Mucosa of stomach (tissue), 1 donor: ENCODE results near the gene STAM.

Experiments
- H3K27me3 ChIP-seq: one replicate; pipeline ENCODE4 v1.7.0; 2013; ENCODE audit warnings: mild to moderate bottlenecking, low read length; ENCODE audit not compliant: control insufficient read depth, insufficient read depth
- H3K36me3 ChIP-seq: one replicate; pipeline ENCODE4 v1.7.0; 2013; ENCODE audit warnings: low read length; ENCODE audit not compliant: control insufficient read depth, insufficient read depth
- H3K4me1 ChIP-seq: one replicate; pipeline ENCODE4 v1.7.0; 2013; ENCODE audit warnings: mild to moderate bottlenecking, low read length; ENCODE audit not compliant: control insufficient read depth, insufficient read depth
- H3K4me3 ChIP-seq: one replicate; pipeline ENCODE4 v1.7.0; 2013; ENCODE audit warnings: low read length
- H3K9ac ChIP-seq: one replicate; pipeline ENCODE4 v1.7.0; 2013; ENCODE audit warnings: mild to moderate bottlenecking, low read length, moderate library complexity
- H3K9me3 ChIP-seq: one replicate; pipeline ENCODE4 v1.7.0; 2013; ENCODE audit warnings: mild to moderate bottlenecking, low read length, moderate library complexity; ENCODE audit not compliant: control insufficient read depth
- donor health status: Pancreatic carcinoma.

STAM gene

DNA sequence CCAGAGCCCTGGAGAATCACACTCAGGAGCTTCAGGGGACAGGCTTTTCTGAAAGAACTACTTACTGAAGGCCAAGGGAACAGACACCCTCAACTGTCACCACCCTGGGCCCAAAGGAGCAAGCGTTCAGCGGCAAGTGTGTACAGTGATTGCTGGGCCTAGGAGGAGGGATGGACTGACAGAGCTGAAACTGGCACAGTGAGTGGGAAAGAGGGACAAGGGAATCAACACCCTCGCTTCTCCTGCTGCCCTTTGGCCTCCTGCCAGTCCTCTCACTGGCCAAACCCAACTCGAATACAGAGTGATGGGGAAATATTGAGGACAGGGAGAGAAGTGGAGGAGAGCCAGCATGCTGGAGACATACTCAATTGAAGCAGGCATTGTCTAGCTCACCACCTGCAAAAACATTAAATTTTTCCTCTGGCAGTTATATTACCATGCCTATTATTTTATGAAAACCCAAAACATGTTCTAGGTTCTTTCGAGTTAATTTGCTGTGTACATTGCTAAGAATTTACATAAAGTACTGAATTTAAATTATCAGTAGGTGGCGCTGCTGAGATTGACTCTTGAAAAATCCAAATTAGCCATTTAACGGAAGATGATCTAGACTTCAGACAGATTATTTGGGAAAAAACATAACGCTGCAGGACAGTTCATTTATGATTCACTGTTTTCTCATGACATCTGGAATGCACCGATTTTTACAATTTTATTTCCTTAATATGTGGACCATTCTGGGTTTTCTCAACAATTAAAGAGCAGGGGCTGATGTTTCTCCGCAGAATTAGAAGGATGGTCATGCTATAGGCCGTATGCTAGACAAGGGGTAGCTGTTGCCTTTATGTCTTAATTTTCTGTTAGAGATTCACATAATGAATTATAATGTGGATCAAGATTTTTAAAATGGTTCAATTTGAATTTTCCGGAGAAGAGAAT lies 93.3 kb downstream of the STAM start:
- Histone ChIP-seq H3K4me1 (no peaks in the 10 kb centered on the region), H3K9ac (no peak overlapping the region), H3K27me3 (no peaks in the 10 kb centered on the region)

DNA sequence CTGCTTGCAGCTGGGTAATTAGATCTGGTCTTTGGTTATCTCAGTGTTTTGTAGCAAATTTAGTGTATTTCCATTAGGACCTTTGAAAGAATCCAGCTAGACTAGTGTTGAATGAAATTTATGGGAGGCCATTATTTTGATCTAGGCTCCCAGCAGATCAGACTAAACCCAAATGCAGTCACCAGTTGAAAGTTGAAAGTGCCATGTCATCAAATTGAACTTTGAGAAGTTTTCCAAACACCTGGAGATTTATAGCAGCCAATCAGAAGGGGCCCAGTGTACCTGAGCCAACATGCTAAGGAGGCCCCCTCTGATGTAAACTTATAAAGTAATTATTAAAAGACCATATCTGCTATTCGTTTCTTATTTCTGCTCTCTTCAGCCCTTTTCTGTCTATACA lies 96.7 kb downstream of the STAM start:
- H3K9me3 ChIP-seq, result no peaks in the 10 kb centered on the region
- H3K27me3 ChIP-seq, result no peaks in the 10 kb centered on the region
- no peaks in the 10 kb centered on the region for H3K4me1 ChIP-seq
- H3K9ac ChIP-seq, result no peak overlapping the region
- H3K36me3 ChIP-seq, result no peaks in the 10 kb centered on the region
- H3K4me3 ChIP-seq, result no peak overlapping the region

More for the DNA sequence above, 93.3 kb downstream of the STAM start:
- Histone ChIP-seq H3K36me3 (no peaks in the 10 kb centered on the region), H3K9me3 (no peaks in the 10 kb centered on the region), H3K4me3 (no peak overlapping the region)

DNA sequence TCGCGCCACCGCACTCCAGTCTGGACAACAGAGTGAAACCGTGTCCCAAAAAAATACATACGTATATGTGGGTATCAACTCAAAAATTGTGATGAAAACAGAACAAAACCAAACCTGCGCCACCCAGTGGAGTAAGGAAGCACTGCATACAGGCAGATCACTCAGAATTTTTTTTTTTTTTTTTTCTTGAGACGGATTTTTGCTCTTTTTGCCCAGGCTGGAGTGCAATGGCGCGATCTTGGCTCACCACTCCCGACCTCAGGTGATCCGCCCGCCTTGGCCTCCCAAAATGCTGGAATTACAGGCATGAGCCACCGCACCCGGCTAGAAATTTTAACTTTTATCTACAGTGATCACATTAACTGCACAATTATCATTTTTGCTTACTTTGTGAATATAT lies 99.0 kb downstream of the STAM start:
- Histone ChIP-seq H3K4me3 (no peak overlapping the region), H3K4me1 (peaks cover 4% of the 10 kb centered on the region), H3K36me3 (no peaks in the 10 kb centered on the region), H3K9me3 (no peaks in the 10 kb centered on the region), H3K27me3 (no peaks in the 10 kb centered on the region), H3K9ac (no peak overlapping the region)

DNA sequence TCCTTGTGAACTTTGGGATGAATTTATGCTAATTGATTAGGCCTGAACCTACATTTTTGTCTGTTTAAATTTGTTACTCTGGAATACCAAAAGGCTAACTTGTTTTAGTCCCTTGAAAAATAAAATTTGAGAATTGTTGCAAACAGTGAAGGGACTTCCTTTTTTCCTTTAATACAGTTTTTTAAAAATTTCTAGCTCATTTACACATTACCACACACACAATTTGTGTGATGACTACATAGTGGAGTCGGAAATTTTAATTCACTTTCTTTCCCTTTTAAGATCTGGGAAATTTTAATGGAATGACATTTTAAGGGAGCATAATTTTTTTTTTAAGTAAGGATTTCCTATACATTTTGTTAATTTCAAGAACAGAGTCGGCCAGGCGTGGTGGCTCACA lies 99.5 kb downstream of the STAM start:
- Histone ChIP-seq H3K4me3 (no peak overlapping the region), H3K9ac (no peak overlapping the region), H3K27me3 (no peaks in the 10 kb centered on the region), H3K4me1 (peaks cover 7% of the 10 kb centered on the region), H3K36me3 (no peaks in the 10 kb centered on the region), H3K9me3 (no peaks in the 10 kb centered on the region)

DNA sequence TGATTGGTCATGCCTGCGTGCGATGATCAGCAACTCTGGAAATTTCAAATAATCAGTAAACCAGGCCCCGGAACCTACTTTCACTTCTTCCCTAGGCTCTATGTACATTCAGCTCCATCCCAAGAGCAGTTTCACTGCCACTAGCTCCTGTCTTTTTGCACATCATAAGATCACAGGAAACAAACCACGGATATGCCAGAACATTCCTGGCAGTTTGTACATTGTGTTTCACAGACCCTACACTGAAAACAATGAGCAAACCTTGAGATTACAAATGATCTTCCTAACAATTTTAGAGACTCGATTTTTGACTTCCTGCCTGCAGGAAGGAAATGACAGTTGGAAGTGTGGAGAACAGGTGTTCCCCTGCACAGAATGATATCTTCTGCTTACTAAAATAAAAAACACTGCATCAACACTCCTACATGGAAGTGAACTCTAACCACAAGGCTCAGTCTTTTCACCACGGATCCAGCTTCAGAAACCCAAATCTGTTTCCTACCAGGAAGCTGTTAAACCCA lies 100.5 kb downstream of the STAM start:
- Histone ChIP-seq H3K36me3 (no peaks in the 10 kb centered on the region), H3K27me3 (no peaks in the 10 kb centered on the region), H3K9me3 (no peaks in the 10 kb centered on the region), H3K4me1 (peaks cover 7% of the 10 kb centered on the region), H3K4me3 (no peak overlapping the region), H3K9ac (no peak overlapping the region)

DNA sequence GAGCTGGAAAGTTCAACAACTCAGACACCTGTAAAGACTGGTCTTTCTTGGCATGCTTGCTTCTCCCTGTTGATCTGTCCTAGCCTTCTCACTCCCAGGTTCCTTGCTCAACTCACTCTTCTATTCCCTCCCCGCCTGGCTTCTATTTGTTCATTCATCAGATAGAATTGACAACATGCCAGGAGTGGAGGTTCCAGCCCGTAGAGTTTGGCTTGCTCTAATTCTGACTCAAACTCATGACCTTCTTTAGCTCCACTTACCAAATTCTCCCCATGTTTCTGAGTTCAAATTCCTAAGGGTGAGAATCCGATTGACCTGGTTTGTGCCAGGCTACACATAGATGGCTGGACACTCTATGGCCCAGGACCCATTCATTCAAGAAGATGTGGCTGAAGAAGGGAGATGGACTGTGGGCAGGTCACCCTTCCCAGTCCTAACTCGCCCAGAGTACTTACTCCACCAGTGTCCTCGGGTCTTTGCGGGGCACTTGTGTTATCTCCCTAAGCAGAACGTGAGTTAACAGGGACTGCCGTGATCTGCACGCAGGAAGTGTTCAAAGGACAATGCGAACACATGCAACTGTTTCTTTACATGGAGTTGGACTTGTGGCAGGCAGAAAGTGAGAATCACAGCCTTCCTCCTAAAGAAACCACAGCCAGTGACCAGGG lies 104.1 kb downstream of the STAM start:
- H3K36me3 ChIP-seq, result no peaks in the 10 kb centered on the region
- peaks cover 7% of the 10 kb centered on the region for H3K4me1 ChIP-seq
- no peaks in the 10 kb centered on the region for H3K27me3 ChIP-seq

DNA sequence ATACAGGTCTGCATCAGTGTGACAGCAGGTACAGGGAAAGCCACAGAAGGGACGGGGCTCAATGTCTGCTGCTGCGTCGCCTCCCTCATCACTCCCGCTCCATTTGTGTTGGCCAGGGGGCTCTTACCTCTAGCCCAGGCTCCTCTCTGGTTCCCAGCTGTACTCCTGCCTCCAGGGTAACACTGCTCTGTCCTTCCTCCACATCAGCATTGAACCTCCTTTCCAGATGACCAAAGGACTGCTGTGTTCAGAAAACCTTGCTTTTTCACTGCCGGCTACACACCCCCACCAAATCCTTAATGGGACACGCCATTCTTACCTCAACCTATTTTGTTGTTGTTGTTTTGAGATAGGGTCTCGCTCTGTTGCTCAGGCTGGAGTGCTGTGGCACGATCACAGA lies 105.9 kb downstream of the STAM start:
- H3K9me3 ChIP-seq, result no peaks in the 10 kb centered on the region

More for the DNA sequence above, 104.1 kb downstream of the STAM start:
- Histone ChIP-seq H3K9me3 (no peaks in the 10 kb centered on the region), H3K4me3 (no peak overlapping the region), H3K9ac (no peak overlapping the region)

DNA sequence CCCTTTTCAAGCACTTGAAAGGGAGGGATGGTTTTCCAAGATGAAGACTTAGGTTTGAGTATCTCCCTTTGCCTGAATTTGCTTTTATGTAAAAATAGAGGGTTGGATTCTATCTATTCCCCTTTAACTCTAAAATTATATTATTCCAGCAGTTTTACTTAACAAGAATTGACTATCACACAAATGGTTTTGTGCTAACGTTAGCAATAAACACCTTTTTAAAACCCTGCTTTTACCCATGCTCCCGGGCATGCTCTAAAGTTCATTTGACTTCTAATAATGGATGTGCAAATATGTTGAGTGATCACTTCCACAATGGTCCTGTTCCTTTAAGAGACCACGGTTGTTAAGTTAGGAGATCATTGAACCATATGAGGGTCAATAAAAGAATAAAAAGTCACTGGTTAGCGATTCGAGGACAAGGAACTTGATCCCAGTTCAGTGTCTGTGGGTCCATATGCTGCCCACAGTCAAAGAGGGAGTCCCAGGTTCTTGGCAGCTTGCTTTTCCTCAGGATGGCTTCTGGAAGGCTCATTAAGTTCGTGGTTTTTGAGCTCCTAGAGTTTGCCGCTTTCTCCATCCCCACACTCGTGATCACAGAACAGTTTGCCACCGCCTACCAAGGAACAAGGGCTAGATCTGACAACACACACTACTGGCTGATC lies 108.0 kb downstream of the STAM start, which contains the start of gene TMEM236:
TMEM236 (plus strand) TSS at position 421 of the 665 bp plus-strand sequence; CDS start at position 516, 95 bp downstream.
- no peaks in the 10 kb centered on the region for H3K9me3 ChIP-seq
- no peak within 1 kb of the TSS for H3K9ac ChIP-seq
- H3K27me3 ChIP-seq, result no peaks in the 10 kb centered on the region
- H3K4me3 ChIP-seq, result no peak within 1 kb of the TSS
- H3K4me1 ChIP-seq, result peaks cover 12% of the 10 kb centered on the region
- no peaks in the 10 kb centered on the region for H3K36me3 ChIP-seq

More for the DNA sequence above, 105.9 kb downstream of the STAM start:
- Histone ChIP-seq H3K4me3 (no peak overlapping the region), H3K36me3 (no peaks in the 10 kb centered on the region), H3K27me3 (no peaks in the 10 kb centered on the region), H3K9ac (no peak overlapping the region), H3K4me1 (peaks cover 7% of the 10 kb centered on the region)

DNA sequence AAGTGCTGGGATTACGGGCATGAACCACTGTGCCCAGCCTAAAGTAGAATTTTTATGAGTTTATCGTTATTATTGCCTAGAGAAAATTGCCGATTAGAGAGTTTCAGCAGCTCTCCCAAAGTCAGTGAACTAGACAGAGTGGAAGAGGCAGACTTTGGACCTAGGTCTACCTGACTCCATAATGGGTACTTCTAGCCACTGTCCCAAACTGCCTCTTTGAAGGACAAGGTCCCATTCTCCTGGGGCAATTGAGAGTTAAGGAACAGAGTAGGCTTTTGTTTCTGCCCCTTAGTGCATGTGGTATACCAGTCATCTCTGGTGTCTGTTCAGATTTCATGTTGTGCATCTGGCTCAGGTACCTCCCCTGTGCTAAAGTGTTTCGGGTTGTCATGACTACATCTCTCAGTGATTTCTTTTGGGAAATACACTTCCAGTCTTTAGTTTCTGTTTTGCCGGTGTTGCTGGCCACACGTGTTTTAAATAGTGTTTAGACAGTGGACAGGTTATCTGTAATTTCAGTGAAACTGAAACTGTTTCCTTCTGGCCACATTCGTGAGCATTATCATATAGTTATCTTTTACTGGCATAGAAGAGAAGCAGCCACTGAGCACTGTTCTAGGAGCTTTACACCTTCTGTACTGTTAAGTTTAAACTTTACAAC lies 112.7 kb downstream of the STAM start:
- H3K9me3 ChIP-seq, result no peaks in the 10 kb centered on the region
- peaks cover 9% of the 10 kb centered on the region for H3K4me1 ChIP-seq
- H3K9ac ChIP-seq, result peak overlapping the region; percentile 13
- H3K36me3 ChIP-seq, result no peaks in the 10 kb centered on the region
- no peaks in the 10 kb centered on the region for H3K27me3 ChIP-seq
- H3K4me3 ChIP-seq, result no peak overlapping the region

DNA sequence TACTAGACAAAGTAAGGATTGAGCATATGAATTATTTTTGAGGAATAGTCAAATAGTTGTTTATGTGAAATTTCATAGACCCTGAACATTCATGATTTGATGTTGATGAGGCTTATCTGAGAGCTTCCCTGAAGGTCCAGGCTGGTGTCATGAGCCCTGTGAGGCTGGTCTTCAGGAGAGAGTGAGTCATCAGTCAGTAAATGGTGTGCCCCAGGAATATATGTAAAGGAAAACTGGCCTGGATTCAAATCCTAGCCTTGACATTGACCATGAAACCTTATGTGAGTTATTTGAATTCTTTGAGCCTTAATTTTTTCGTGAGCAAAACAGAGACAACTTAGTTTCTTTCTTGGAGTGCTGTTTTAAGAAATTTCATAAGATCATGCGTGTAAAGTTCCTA lies 114.2 kb downstream of the STAM start:
- Histone ChIP-seq H3K36me3 (no peaks in the 10 kb centered on the region), H3K27me3 (no peaks in the 10 kb centered on the region), H3K4me3 (no peak overlapping the region), H3K9ac (no peak overlapping the region), H3K9me3 (no peaks in the 10 kb centered on the region), H3K4me1 (peaks cover 9% of the 10 kb centered on the region)

DNA sequence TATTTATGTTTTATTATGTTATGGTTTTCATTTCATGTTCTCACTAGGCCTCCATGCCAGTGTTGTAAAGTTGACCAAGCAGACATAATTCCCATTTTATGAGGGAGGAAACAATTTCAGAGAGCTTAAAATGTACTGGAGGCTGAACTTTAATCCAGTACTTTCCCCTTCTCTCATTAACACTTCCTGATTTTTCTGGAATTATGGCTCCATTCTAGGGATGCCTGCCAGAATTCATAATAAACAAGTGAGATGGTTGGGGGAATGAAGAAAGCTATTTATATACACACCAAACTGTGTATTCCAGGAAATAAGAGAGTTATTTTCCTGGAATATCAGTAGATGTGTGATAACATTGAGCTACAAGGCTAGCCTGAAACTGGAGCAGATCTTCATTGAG lies 114.9 kb downstream of the STAM start:
- Histone ChIP-seq H3K27me3 (no peaks in the 10 kb centered on the region), H3K36me3 (no peaks in the 10 kb centered on the region), H3K4me1 (peaks cover 9% of the 10 kb centered on the region), H3K9ac (no peak overlapping the region), H3K4me3 (no peak overlapping the region), H3K9me3 (no peaks in the 10 kb centered on the region)
